IMR-90 (cell line): ENCODE measurements around the gene RWDD1.

Experiments used
- BHLHE40 ChIP-seq: fragments of 150-350 bp; IDR thresholded peaks from 2 replicates; pipeline ENCODE4 v1.6.1; 2016; ENCODE audit warnings: mild to moderate bottlenecking, low read depth, low read length
- CEBPB ChIP-seq: IDR thresholded peaks from 2 replicates; pipeline ENCODE4 v1.6.1; 2012; ENCODE audit warnings: low read depth, low read length, improper control_type of control experiment
- CTCF ChIP-seq: conservative IDR thresholded peaks from 2 replicates; pipeline ENCODE4 v1.5.1; 2012; ENCODE audit warnings: mild to moderate bottlenecking, low read depth, low read length, improper control_type of control experiment
- FOS ChIP-seq: fragments of 150-350 bp; IDR thresholded peaks from 2 replicates; pipeline ENCODE4 v1.6.1; 2016; ENCODE audit warnings: low read depth, low read length
- MAFK ChIP-seq: IDR thresholded peaks from 2 replicates; pipeline ENCODE4 v1.6.1; 2012; ENCODE audit warnings: low read depth, low read length, improper control_type of control experiment
- POLR2A ChIP-seq: IDR thresholded peaks from 2 replicates; pipeline ENCODE4 v1.6.1; 2012; ENCODE audit warnings: mild to moderate bottlenecking, low read depth, low read length
- SMC3 ChIP-seq: fragments of 150-350 bp; IDR thresholded peaks from 2 replicates; pipeline ENCODE4 v1.6.1; 2016; ENCODE audit warnings: low read depth, mild to moderate bottlenecking, antibody characterized with exemption, low read length, moderate library complexity
- TF ChIP-seq, protein P1 (sequence below): fragments of 150-350 bp; IDR thresholded peaks from 2 replicates; pipeline ENCODE4 v1.6.1; 2017; ENCODE audit warnings: mild to moderate bottlenecking, antibody characterized with exemption, low read length, low read depth

DNA sequence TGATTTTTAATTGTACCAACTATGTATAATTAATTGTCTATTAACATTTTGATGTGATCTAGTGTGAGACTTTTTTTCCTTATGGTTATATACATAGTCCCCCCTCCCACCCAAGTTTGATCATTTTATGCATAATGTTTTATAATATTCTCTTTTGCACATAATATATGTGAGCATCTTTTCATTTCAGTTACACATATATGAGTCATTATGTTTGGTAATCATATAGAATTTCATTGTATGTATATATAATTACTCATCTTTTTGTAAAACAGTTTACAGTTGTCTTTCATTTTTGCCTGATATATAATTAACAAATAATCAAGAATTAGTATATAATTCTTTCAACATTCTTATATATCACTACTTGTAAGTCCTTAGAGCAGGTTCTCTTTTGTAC, 15.0 kb downstream of the RWDD1 start:
- TF ChIP-seq CEBPB = no peak
- TF ChIP-seq CTCF = no peak
- TF ChIP-seq POLR2A = no peak
- no peak for TF ChIP-seq SMC3
- TF ChIP-seq, protein P1, sequence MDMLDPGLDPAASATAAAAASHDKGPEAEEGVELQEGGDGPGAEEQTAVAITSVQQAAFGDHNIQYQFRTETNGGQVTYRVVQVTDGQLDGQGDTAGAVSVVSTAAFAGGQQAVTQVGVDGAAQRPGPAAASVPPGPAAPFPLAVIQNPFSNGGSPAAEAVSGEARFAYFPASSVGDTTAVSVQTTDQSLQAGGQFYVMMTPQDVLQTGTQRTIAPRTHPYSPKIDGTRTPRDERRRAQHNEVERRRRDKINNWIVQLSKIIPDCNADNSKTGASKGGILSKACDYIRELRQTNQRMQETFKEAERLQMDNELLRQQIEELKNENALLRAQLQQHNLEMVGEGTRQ = no peak
- no peak for TF ChIP-seq BHLHE40
- TF ChIP-seq FOS = no peak
- TF ChIP-seq MAFK = no peak
